HG02885 (cell line): ENCODE data around the gene STYX.
A peak's percentile ranks its signal among the peaks of the same experiment; 100 is the strongest.

Source experiments
- ATAC-seq: cut with Tn5 transposase; IDR thresholded peaks from one replicate; pipeline ENCODE4 v1.9.1; 2021; ENCODE audit warnings: mild to moderate bottlenecking; ENCODE audit not compliant: unreplicated experiment, poor library complexity

Gene STYX

GRCh38 chr14:52729925-52730708, at the start of gene STYX:
Gene STYX, plus strand, starts transcription at chr14:52730166. Its CDS starts 309 bp downstream, at chr14:52730475.
- peak; percentile 94 for ATAC-seq

DNA sequence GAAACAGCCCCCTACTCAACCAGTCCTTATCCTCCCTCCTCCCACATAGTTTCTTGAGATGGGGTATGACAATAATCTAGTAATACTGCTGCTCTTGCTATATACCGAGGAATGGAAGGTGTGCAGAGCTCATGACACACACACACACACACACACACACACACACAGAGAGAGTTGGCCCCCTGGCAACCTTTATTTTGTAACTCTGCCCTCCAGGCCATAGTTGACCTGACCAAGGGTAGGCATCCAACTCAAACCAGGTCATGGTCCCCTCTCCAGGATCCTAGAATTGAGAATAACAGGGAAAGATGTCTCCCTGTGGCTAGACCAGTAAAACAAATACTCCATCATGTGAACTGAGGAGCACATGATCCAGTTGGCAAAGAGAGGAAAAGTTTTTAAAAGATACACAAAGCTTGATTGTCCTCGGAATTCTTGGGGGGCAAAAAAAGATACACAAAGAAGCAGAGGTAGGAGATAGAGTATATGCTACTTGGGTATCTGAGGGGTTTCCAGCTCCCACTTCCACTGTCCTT, 45.9 kb upstream of the STYX start:
- ATAC-seq = no peak

GRCh38 chr14:52686176-52686575, 43.8 kb upstream of the STYX start:
- ATAC-seq = no peak

DNA sequence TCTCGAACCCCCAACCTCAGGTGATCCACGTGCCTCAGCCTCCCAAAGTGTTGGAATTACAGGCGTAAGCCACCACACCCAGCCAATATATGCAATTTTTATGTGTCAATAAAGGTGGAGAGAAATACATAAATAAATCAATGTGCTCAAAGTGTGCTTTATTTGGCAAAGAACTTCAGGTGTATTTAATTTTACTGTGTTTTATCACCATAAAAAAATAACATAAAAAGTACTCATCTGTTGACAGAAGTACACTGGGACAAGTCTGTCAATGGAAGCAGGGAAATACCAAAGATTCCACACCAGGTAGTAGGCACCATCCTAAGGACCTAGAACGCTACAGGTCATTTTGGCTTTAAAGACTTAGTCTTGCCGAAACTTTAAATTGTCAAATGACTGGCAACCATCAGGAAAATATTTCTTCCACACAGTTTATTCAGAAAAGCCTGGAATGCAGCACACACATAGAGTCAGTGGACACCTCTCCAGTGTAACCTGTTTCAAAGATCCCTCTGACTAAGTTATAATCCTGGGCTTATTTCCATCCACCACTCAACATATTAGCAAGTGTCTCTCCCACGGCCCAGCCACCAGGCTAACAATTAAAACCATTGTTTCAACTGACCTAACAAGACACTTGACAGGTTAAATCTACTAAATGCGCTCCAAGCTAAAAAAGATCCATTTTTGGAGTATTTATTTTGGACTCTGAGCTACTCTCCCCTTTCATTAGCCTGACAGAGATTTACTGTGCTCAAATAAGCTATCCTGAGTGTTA, 38.8 kb upstream of the STYX start:
- no peak for ATAC-seq

DNA sequence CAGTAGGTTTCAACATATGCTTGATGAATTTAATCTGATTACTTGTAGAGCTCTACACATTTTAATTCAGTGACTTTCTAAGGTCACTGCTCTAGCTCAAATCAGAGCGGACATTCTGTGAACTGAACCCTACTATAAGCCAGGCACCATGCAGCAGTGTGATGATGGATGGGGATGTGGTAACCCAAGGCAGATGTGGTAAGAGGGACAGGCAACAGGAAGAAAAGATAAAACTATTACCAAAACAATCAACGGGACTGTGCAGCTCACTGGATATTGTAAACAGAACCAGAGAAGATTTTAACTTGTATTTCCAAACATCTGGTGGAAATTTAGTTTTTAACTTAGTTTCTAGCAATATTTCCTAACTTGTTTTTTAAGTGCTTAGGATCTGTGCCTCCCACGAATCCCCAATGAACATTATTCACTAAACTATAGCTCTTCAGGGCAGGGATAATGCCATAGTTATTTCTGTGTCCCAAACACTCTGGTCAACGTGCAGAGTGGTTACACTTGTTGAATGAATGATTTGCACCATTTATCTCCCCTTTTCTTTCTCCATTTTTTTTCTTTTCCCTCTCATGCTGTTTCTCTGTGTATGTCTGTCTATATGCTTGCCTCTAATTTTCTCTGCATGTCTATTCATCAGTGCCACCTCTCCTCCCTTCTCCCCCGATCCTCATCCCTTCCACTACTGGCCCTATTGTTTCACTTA, 37.6 kb upstream of the STYX start:
- ATAC-seq = no peak

GRCh38 chr14:52693036-52693435, 36.9 kb upstream of the STYX start:
- no peak for ATAC-seq

DNA sequence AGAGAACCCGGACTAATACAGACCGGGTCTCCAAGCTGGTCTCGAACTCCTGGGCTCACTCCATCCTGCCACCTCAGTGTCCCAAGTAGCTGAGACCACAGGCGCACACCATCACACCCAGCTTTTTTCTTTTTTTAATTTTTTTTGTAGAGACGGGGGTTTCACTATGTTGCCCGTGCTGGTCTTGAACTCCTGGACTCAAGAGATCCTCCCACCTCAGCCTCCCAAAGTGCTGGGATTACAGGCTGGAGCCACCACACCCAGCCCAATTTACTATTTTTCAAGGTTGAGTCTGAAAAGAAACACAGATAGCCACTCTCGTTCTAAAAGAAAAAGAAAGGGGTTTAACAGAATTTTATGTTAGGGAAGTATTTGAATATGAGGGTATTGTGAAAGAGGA, 36.4 kb upstream of the STYX start:
- ATAC-seq = no peak

GRCh38 chr14:52694761-52695480, 35.0 kb upstream of the STYX start:
- peak; percentile 52 for ATAC-seq

GRCh38 chr14:52695481-52696091, 34.4 kb upstream of the STYX start, which contains the start of gene ERO1A:
Gene ERO1A, minus strand, starts transcription at chr14:52695558. Its CDS starts 77 bp downstream, at chr14:52695481.
- ATAC-seq = peak; percentile 78

GRCh38 chr14:52700701-52701172, 29.2 kb upstream of the STYX start:
- no peak for ATAC-seq

- ATAC-seq = no peak
Observed at GRCh38 chr14:52701223-52701622, 28.7 kb upstream of the STYX start.

- no peak for ATAC-seq
Observed at GRCh38 chr14:52703225-52703624, 26.7 kb upstream of the STYX start.

DNA sequence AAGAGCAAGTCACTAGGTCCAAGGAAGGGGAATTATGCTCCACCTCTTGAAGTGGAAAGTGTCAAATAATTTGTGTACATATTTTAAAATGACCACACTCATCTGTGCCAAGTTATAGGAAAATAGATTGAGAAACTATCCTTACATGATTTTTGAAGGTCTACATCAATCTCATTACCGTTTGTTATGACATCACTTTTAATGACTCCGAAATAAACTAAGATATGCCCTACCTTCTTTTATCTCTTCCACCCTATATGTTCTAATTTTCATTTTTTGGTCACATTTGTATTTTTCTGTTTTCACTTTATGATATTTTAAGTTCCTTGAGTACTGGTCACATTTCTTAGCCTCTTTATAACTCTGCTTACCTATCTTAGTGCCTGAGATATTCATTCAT, 26.3 kb upstream of the STYX start:
- no peak for ATAC-seq

- ATAC-seq = no peak
Observed at GRCh38 chr14:52706286-52706685, 23.7 kb upstream of the STYX start.

DNA sequence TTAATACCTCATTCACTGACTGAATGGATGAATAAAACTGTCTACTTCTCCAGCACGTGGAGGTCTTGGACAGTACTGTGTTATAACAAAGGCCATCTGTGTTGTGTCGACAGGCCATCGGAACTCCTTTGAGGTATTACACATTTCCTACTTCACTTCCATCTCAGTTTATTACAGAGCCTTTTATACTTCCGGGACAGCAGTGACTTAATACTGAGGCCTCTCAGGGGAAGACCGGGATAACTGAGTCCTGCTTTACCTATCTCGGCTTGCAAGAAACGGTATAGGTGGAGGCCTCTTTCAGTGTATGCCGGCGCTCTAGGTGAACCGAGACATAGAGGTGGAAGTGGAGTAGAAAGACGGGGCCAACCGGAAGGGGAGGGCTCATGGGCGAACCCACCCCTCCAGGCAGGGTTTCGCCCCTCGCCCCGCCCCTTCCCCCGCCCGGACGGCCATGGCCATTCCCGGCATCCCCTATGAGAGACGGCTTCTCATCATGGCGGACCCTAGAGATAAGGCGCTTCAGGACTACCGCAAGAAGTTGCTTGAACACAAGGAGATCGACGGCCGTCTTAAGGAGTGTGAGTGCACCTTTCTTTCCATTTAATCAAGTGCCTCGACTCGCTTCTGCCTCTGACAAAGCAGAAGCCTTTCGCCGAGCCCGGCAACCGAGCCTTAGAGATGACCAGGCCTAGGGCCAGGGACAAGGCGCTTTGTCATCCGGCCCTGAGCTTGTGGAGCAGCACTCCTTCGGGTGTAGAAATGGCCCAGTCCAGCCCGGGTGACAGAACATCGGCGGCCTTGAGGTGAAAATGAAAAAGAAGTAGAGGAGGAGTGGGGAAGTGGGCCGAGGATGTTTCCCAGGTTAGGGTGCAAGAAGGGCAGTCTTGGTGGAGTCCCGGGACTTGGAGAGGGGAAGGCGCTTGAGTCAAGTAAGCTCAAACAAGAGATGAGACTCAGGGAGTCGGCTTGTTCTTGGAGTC, 23.0 kb upstream of the STYX start, which contains the start of gene PSMC6:
Gene PSMC6, plus strand, starts transcription at position 477 of the 983 bp plus-strand sequence. Its CDS starts 20 bp downstream, at position 497.
- peak; percentile 97 for ATAC-seq

DNA sequence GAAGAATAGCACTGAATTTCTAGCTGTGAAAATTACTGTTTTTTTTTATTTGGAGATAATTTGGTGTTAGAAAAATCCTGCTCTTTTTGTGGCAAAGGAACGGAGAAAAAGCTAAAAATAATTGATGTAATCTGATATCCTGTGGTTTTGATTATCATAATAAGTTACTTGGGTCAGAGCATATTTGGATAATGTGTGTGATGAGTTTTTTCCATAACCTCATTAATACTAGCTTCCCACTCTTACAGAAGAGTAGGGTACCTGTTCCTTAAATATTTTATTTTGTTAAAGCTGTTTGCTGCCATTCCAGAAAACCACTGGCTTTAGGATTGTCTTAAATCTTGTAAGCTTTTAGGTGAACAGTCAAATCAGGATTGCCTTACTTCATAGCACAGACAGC, 18.3 kb upstream of the STYX start:
- no peak for ATAC-seq

DNA sequence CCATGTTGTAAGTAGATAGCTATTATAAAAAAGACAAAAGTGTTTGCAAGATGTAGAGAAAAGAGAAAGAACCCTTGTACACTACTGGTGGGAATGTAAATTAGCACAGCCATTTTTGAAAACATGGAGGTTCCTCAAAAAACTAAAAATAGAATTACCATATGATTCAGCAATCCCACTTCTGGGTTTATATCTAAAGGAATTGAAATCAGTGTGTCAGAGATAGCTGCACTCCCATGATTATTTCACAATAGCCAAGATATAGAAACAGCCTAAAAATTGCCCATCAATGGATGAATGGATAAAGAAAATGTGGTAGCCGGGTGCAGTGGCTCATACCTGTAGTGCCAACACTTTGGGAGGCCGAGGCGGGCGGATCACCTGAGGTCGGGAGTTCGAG, 13.8 kb upstream of the STYX start:
- ATAC-seq = no peak
